ENCODE data around the gene EMILIN3.
"Not testable (repeated sequence)": the region's sequence is repeated elsewhere in the genome, so short reads cannot be mapped to it uniquely, and the experiment has no call there.

EMILIN3 gene

GRCh38 chr20:41329435-41330342 is 36.9 kb downstream of the EMILIN3 start:
- in situ Hi-C loops (cut with MboI; ENCODE audit: low sequenced_read_pairs) = loop anchor here (10.0 kb wide), 1 partner anchor 355 kb away; no protein-coding TSS in a partner anchor

DNA sequence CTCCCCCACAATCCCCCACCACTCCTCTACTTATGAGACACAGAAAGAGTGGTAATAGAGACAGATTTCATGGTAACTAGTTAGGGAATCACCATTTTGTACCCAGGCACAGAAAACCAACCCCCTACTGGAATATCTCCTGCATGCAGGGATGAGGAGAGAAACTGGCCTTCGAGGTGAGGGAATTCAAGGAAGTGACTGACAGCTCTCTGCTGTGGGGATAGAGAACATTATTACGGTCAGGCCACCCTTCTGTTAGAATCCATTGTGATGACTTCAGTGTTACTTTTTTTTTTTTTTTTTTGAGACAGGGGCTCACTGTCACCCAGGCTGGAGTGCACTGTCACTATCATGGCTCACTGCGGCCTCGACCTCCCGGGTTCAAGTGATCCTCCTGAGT is 39.4 kb downstream of the EMILIN3 start:
- in situ Hi-C loops (cut with MboI; ENCODE audit: low sequenced_read_pairs) = no loop called here

- in situ Hi-C loops (cut with MboI; ENCODE audit: low sequenced_read_pairs) = no loop called here
These were observed 45.6 kb downstream of the EMILIN3 start for GRCh38 chr20:41320976-41321375.

GRCh38 chr20:41320441-41320840 is 46.2 kb downstream of the EMILIN3 start:
- in situ Hi-C loops (cut with MboI; ENCODE audit: low sequenced_read_pairs) = no loop called here

DNA sequence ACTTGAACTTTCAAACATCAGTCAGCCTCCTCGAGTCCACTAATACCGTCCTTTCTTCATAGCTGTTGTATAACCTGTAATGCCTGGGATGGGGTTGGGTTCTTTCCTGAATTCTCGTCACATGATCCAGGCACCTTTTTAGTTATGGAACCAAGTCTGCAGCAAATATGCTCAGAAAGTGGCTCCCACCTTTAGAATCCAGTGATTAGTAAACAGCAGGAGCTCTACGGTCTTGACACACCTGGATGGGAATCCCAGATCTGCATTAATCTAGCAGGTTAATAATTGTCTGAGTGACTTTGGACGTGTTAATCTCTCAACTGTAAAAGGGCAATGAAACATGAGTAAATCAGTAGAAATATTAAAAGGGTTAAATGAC is 48.4 kb downstream of the EMILIN3 start:
- in situ Hi-C loops (cut with MboI; ENCODE audit: low sequenced_read_pairs) = no loop called here

- in situ Hi-C loops (cut with MboI; ENCODE audit: low sequenced_read_pairs) = no loop called here
These were observed 48.9 kb downstream of the EMILIN3 start, which contains the start of gene ZHX3 for GRCh38 chr20:41317546-41318270. TSS of gene ZHX3 (minus strand) at chr20:41317731. CDS start at chr20:41204916, 112,815 bp downstream.

- in situ Hi-C loops (cut with MboI; ENCODE audit: low sequenced_read_pairs) = no loop called here
These were observed 49.7 kb downstream of the EMILIN3 start for GRCh38 chr20:41316602-41317545.

DNA sequence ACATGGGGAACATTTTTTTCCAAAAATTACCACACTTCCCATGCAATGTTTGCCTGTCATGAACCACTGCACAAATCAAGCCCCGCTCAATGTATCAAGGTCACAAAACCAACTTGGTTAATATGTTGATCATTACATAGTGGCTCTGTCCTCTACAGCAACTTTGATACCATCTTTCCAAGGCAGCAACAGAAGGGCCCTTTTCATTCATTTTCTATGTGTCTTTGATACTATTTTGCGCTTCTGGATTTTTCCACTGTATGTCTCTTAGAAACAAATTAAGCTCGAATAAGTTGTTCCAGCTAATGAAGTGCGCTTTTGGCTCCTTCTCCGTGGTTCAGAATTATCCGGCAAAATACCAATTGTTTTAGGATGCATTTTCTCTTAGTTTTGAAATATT is 50.6 kb downstream of the EMILIN3 start:
- in situ Hi-C loops (cut with MboI; ENCODE audit: low sequenced_read_pairs) = no loop called here

GRCh38 chr20:41314386-41314785 is 52.2 kb downstream of the EMILIN3 start:
- in situ Hi-C loops (cut with MboI; ENCODE audit: low sequenced_read_pairs) = no loop called here

DNA sequence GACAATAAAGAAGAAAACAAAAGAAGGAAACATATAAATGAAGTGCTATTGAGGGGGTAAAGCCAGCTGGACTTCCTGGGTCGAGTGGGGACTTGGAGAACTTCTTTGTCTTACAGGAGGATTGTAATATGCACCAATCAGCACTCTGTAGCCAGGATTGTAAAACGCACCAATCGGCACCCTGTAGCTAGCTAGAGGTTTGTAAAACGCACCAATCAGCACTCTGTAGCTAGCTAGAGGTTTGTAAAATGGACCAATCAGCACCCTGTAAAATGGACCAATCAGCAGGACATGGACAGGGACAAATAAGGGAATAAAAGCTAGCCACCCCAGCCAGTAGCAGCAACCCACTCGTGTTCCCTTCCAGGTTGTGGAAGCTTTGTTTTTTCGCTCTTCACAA is 54.6 kb downstream of the EMILIN3 start:
- in situ Hi-C loops (cut with MboI; ENCODE audit: low sequenced_read_pairs) = not testable (repeated sequence)
